H1 (cell line): ENCODE results near the gene ZCWPW2. TPM values are rescaled to one million over a fixed set of nuclear protein-coding genes. Genes with fewer than 3 reads are reported as not detected.

Source experiments
- CTCF ChIA-PET: fragments of 300-600 bp; sonication (Branson Sonifier 250); formaldehyde crosslinking; loops from one replicate; lab custom pipeline; 2021; ENCODE audit not compliant: partially characterized antibody; lab: Charles Lee
- POLR2A ChIA-PET: fragments of 300-600 bp; sonication (Branson Sonifier 250); formaldehyde crosslinking; loops from one replicate; lab custom pipeline; 2021; ENCODE audit warnings: inconsistent platforms; ENCODE audit not compliant: partially characterized antibody; lab: Charles Lee
- DNase-seq, 2 experiments: peaks; one replicate each; pipeline versions ENCODE4 v3.0.0 to v3.0.0-alpha.2; 2010 to 2022; ENCODE audit warnings: low spot score in 2 of 2, low read depth in 1 of 2, mixed read lengths in 1 of 2
- FAIRE-seq: peaks from 2 replicates; lab custom pipeline; 2011; peaks lifted over from hg19 to GRCh38; lab: Jason Lieb, UNC
- H2AFZ ChIP-seq: 2 replicates; pipeline ENCODE4 v1.8.1; 2012; ENCODE audit warnings: low read length, inconsistent platforms
- H2AK5ac ChIP-seq: 2 replicates; pipeline ENCODE4 v1.6.1; 2013; ENCODE audit warnings: low read depth, low read length
- H2BK120ac ChIP-seq: replicated peaks from 2 replicates; pipeline ENCODE3; 2013; ENCODE audit warnings: low read depth, low read length, inconsistent platforms
- H2BK12ac ChIP-seq: 2 replicates; pipeline ENCODE4 v1.6.1; 2013; ENCODE audit warnings: low read depth, low read length
- H2BK15ac ChIP-seq: 2 replicates; pipeline ENCODE4 v1.6.1; 2013; ENCODE audit warnings: low read length
- H2BK20ac ChIP-seq: 2 replicates; pipeline ENCODE4 v1.6.1; 2013; ENCODE audit warnings: low read length
- H2BK5ac ChIP-seq: 2 replicates; pipeline ENCODE4 v1.6.1; 2013; ENCODE audit warnings: low read depth, low read length
- H3K14ac ChIP-seq: 2 replicates; pipeline ENCODE4 v1.6.1; 2013; ENCODE audit warnings: inconsistent platforms; ENCODE audit not compliant: insufficient read length
- H3K18ac ChIP-seq: 2 replicates; pipeline ENCODE4 v1.6.1; 2013; ENCODE audit warnings: low read length; ENCODE audit errors: extremely low read depth
- H3K23ac ChIP-seq: 2 replicates; pipeline ENCODE4 v1.6.1; 2013; ENCODE audit warnings: inconsistent platforms; ENCODE audit not compliant: insufficient read length
- H3K23me2 ChIP-seq: 2 replicates; pipeline ENCODE4 v1.6.1; 2013; ENCODE audit warnings: low read depth, low read length
- H3K27ac ChIP-seq: 2 replicates; pipeline ENCODE4 v1.6.1; 2011; ENCODE audit warnings: low read depth, low read length, inconsistent platforms
- H3K27me3 ChIP-seq, 4 experiments: replicated peaks in 1 of 4; 1 replicate in 1 of 4; 2 replicates in 3 of 4; pipeline versions ENCODE4 v1.6.1 to v1.8.1; 2011 to 2013; ENCODE audit warnings: low read length in 3 of 4, mild to moderate bottlenecking in 3 of 4, inconsistent platforms in 2 of 4, mixed read lengths in 2 of 4, moderate library complexity in 1 of 4; ENCODE audit not compliant: control insufficient read depth in 3 of 4, insufficient read depth in 3 of 4; ENCODE audit errors: extremely low read depth in 1 of 4
- H3K36me3 ChIP-seq, 4 experiments: 2 replicates each; pipeline versions ENCODE4 v1.6.1 to v1.8.1; 2011 to 2013; ENCODE audit warnings: mild to moderate bottlenecking in 4 of 4, low read length in 3 of 4, moderate library complexity in 2 of 4, control low read depth in 1 of 4, inconsistent platforms in 1 of 4; ENCODE audit not compliant: insufficient read depth in 4 of 4, control insufficient read depth in 2 of 4
- H3K4ac ChIP-seq: replicated peaks from 2 replicates; pipeline ENCODE3; 2013; ENCODE audit warnings: low read length, low read depth, mixed read lengths, inconsistent platforms; ENCODE audit not compliant: insufficient read length
- H3K4me1 ChIP-seq, 4 experiments: replicated peaks in 1 of 4; 1 replicate in 1 of 4; 2 replicates in 3 of 4; pipeline versions ENCODE4 v1.6.1 to v1.8.1; 2011 to 2013; ENCODE audit warnings: low read length in 3 of 4, inconsistent platforms in 2 of 4, mixed read lengths in 1 of 4; ENCODE audit not compliant: insufficient read depth in 4 of 4, control insufficient read depth in 3 of 4
- H3K4me2 ChIP-seq, 2 experiments: 2 replicates each; pipeline versions ENCODE4 v1.6.1 to v1.8.1; 2011 to 2013; ENCODE audit warnings: low read depth in 2 of 2, low read length in 2 of 2, control low read depth in 1 of 2, inconsistent platforms in 1 of 2, mild to moderate bottlenecking in 1 of 2; ENCODE audit not compliant: insufficient read depth in 1 of 2
- H3K4me3 ChIP-seq, 4 experiments: fragments of 200-600, 300-600 bp in 1 of 4; sonication (generic), shearing (Covaris generic), sonication (Bioruptor Twin) in 1 of 4; 2 replicates each; pipeline versions ENCODE4 v1.5.1 to v1.8.1; 2011 to 2016; ENCODE audit warnings: low read length in 4 of 4, low read depth in 3 of 4, control low read depth in 2 of 4, inconsistent platforms in 2 of 4, mild to moderate bottlenecking in 2 of 4, mixed read lengths in 1 of 4, moderate library complexity in 1 of 4; ENCODE audit not compliant: insufficient read depth in 2 of 4; ENCODE audit errors: extremely low read depth in 1 of 4
- H3K56ac ChIP-seq: replicated peaks from 2 replicates; pipeline ENCODE3; 2013; ENCODE audit warnings: low read depth, mild to moderate bottlenecking, mixed read lengths, low read length, inconsistent platforms; ENCODE audit not compliant: insufficient read length
- H3K79me1 ChIP-seq: 2 replicates; pipeline ENCODE4 v1.6.1; 2013; ENCODE audit warnings: low read depth, low read length, control low read depth
- H3K79me2 ChIP-seq, 2 experiments: 2 replicates each; pipeline versions ENCODE4 v1.6.1 to v1.8.1; 2012 to 2013; ENCODE audit warnings: low read length in 2 of 2, mild to moderate bottlenecking in 2 of 2, inconsistent platforms in 1 of 2; ENCODE audit not compliant: insufficient read depth in 2 of 2, control insufficient read depth in 1 of 2
- H3K9ac ChIP-seq, 4 experiments: replicated peaks in 1 of 4; 1 replicate in 1 of 4; 2 replicates in 3 of 4; pipeline versions ENCODE4 v1.6.1 to v1.8.1; 2011 to 2013; ENCODE audit warnings: low read depth in 3 of 4, low read length in 3 of 4, control low read depth in 2 of 4, mild to moderate bottlenecking in 2 of 4, moderate library complexity in 2 of 4, inconsistent platforms in 1 of 4; ENCODE audit errors: extremely low read depth in 1 of 4
- H3K9me3 ChIP-seq, 2 experiments: 2 replicates each; pipeline versions ENCODE4 v1.6.1 to v1.8.1; 2012 to 2013; ENCODE audit warnings: mild to moderate bottlenecking in 2 of 2, moderate library complexity in 2 of 2, control low read depth in 1 of 2, inconsistent platforms in 1 of 2, low read depth in 1 of 2, low read length in 1 of 2, mixed read lengths in 1 of 2; ENCODE audit not compliant: insufficient read depth in 2 of 2
- H4K20me1 ChIP-seq, 2 experiments: replicated peaks in 1 of 2; 2 replicates each; pipeline versions ENCODE3 to v1.8.1; 2011 to 2013; ENCODE audit warnings: inconsistent platforms in 2 of 2, low read length in 2 of 2, mild to moderate bottlenecking in 1 of 2; ENCODE audit not compliant: insufficient read depth in 2 of 2, control insufficient read depth in 1 of 2
- H4K5ac ChIP-seq: 2 replicates; pipeline ENCODE4 v1.6.1; 2013; ENCODE audit warnings: low read length, low read depth, mixed read lengths, inconsistent platforms; ENCODE audit not compliant: insufficient read length
- H4K8ac ChIP-seq: 2 replicates; pipeline ENCODE4 v1.8.0; 2013; ENCODE audit warnings: mild to moderate bottlenecking, moderate library complexity, low read length, inconsistent platforms; ENCODE audit not compliant: insufficient read depth; ENCODE audit errors: extremely low read depth
- H4K91ac ChIP-seq: replicated peaks from 2 replicates; pipeline ENCODE3; 2013; ENCODE audit warnings: low read length, mixed read lengths, inconsistent platforms; ENCODE audit not compliant: insufficient read length
- CREB1 ChIP-seq: IDR thresholded peaks from 2 replicates; pipeline ENCODE4 v1.6.1; 2012; ENCODE audit warnings: inconsistent platforms
- PHF8 ChIP-seq: fragments of 200-600 bp; sonication (generic); conservative IDR thresholded peaks from 2 replicates; pipeline ENCODE4 v1.7.1; 2012; ENCODE audit warnings: low read depth, mild to moderate bottlenecking, inconsistent platforms, low read length, moderate library complexity
- POU5F1 ChIP-seq: IDR thresholded peaks from 2 replicates; pipeline ENCODE4 v1.6.1; 2011; ENCODE audit warnings: low read depth, mild to moderate bottlenecking, low read length, moderate library complexity
- RAD21 ChIP-seq, 2 experiments: IDR thresholded peaks in 1 of 2; conservative IDR thresholded peaks in 1 of 2; 2 replicates each; pipeline ENCODE4 v1.6.1; 2011; ENCODE audit warnings: low read depth in 2 of 2, low read length in 2 of 2, improper control_type of control experiment in 1 of 2, inconsistent platforms in 1 of 2, mild to moderate bottlenecking in 1 of 2, moderate library complexity in 1 of 2
- WGBS, 2 experiments: shearing (Covaris generic) in 1 of 2; methylation state at CpG; one replicate each; pipeline versions ENCODE4 v1.1.6 to v1.1.7; 2013 to 2015; ENCODE audit warnings: low lambda C conversion rate in 2 of 2, mixed read lengths in 2 of 2, inconsistent platforms in 1 of 2, low coverage in 1 of 2, missing lambda C conversion rate in 1 of 2; ENCODE audit not compliant: insufficient replicate concordance in 2 of 2, insufficient coverage in 1 of 2, insufficient read length in 1 of 2; ENCODE audit errors: extremely low coverage in 1 of 2, missing lambda C conversion rate in 1 of 2; 5-methylcytosine and 5-hydroxymethylcytosine counted together
- polyA plus RNA-seq, 7 experiments: library from polyadenylated mRNA; depleted of rRNA in 3 of 7; stranded (reverse) in 5 of 7; unstranded in 2 of 7; fragments of >200 nt in 5 of 7; fragments of 200-250 nt in 2 of 7; gene quantifications; 1 replicate in 5 of 7; 2 replicates in 1 of 7; 4 replicates in 1 of 7; pipeline versions ENCODE4 v1.2.1 to v1.2.3, GENCODE V29; 2011 to 2013; ENCODE audit warnings: missing spikeins in 2 of 7, mixed read lengths in 2 of 7
- total RNA-seq: library from RNA; stranded (reverse); fragmentation: NEBNext Ultra II Directional; extraction: Animal tissue kit (Norgen Biotek cat#: 25700); gene quantifications from 2 replicates; pipeline ENCODE4 v1.2.1, GENCODE V29; 2021
- TF ChIP-seq, protein P1 (sequence below), 3 experiments: IDR thresholded peaks; 1 replicate in 2 of 3; 2 replicates in 1 of 3; pipeline versions ENCODE4 v1.5.1 to v1.6.1; 2011; ENCODE audit warnings: low read length in 3 of 3, mild to moderate bottlenecking in 3 of 3, inconsistent platforms in 2 of 3, low read depth in 1 of 3, moderate library complexity in 1 of 3; ENCODE audit not compliant: insufficient read depth in 1 of 3; ENCODE audit errors: control extremely low read depth in 1 of 3
- TF ChIP-seq, protein P2 (sequence below): IDR thresholded peaks from 2 replicates; pipeline ENCODE4 v1.6.1; 2011; ENCODE audit warnings: low read length, improper control_type of control experiment

Gene ZCWPW2
- total and polyA plus RNA-seq, 2 of the 8 experiments (the other 6 are each of a cell fraction or from before 2014, with no cell fraction given): 0.11 to 0.39 TPM

DNA sequence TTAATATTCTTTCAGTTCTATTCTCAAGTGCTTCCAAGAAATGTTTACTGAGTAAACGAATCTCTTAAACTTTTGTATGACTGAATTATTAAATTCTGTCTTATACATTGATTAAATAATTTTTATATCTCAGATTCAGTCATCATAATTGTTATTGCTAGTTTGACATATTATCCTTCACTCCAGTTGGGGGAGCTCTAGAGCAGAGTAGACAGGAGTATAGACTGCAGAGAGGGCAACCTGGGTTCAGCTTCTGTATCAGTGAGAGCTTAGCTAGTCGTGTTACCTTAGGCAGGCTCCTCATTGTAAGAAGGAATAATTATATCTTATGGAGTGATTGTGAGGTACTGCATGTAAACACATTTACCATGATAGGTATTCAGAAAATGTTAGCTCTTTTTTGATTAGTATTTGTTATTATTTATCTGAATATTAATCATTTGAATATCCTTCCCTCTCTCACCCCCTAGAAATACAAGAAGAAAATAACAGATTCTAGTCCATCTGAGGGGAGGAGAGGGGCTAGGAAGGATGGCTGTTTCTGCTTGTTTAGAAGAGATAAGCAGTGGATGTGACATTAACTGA lies 31.0 kb upstream of the ZCWPW2 start:
- Histone ChIP-seq H3K23me2 (no peaks in the 10 kb centered on the region), H3K23ac (no peak overlapping the region), H4K91ac (no peak overlapping the region), H4K8ac (no peak overlapping the region), H4K5ac (no peak overlapping the region), H3K27ac (no peak overlapping the region), H3K56ac (no peak overlapping the region), H2BK20ac (no peak overlapping the region), H3K4me2 (no peak overlapping the region), H2BK120ac (no peak overlapping the region), H2BK15ac (no peak overlapping the region), H3K14ac (no peak overlapping the region), H3K4ac (no peak overlapping the region), H2AK5ac (no peak overlapping the region), H4K20me1 (peaks cover 0 to 1% of the 10 kb centered on the region in 2 experiments), H3K36me3 (peaks cover 0 to 9% (median 0%) of the 10 kb centered on the region in 4 experiments; a peak in 3 of 8 replicates), H3K4me1 (no peaks in the 10 kb centered on the region), H3K18ac (no peak overlapping the region), H3K4me3 (no peak overlapping the region), H2BK5ac (no peak overlapping the region), H3K9ac (no peak overlapping the region), H2AFZ (no peak overlapping the region), H2BK12ac (no peak overlapping the region), H3K79me1 (no peaks in the 10 kb centered on the region), H3K79me2 (no peaks in the 10 kb centered on the region), H3K27me3 (no peaks in the 10 kb centered on the region), H3K9me3 (no peaks in the 10 kb centered on the region)
- ChIA-PET POLR2A (no interaction called here), CTCF (interaction anchor here (0.6 to 1.2 kb wide), 14 partner anchors 10 to 606 kb away, joined by 3 to 17 read pairs (median 4); no protein-coding TSS in a partner anchor)
- TF ChIP-seq, protein P1, sequence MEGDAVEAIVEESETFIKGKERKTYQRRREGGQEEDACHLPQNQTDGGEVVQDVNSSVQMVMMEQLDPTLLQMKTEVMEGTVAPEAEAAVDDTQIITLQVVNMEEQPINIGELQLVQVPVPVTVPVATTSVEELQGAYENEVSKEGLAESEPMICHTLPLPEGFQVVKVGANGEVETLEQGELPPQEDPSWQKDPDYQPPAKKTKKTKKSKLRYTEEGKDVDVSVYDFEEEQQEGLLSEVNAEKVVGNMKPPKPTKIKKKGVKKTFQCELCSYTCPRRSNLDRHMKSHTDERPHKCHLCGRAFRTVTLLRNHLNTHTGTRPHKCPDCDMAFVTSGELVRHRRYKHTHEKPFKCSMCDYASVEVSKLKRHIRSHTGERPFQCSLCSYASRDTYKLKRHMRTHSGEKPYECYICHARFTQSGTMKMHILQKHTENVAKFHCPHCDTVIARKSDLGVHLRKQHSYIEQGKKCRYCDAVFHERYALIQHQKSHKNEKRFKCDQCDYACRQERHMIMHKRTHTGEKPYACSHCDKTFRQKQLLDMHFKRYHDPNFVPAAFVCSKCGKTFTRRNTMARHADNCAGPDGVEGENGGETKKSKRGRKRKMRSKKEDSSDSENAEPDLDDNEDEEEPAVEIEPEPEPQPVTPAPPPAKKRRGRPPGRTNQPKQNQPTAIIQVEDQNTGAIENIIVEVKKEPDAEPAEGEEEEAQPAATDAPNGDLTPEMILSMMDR (IDR thresholded peaks at IDR 0.05; ENCODE audit: control extremely low read depth in 1 of 3, insufficient read depth in 1 of 3, low read depth in 1 of 3, low read length in 3 of 3): peak in 2 of 3 experiments; percentile 52 to 61; a peak in 3 of 4 replicates
- TF ChIP-seq RAD21 (IDR thresholded peaks at IDR 0.05 in 1 of 2, conservative IDR thresholded peaks at IDR 0.05 in 1 of 2; ENCODE audit: low read depth in 2 of 2, low read length in 2 of 2) (peak; percentile 52 to 59), CREB1 (no peak), POU5F1 (no peak), PHF8 (no peak)
- TF ChIP-seq, protein P2, sequence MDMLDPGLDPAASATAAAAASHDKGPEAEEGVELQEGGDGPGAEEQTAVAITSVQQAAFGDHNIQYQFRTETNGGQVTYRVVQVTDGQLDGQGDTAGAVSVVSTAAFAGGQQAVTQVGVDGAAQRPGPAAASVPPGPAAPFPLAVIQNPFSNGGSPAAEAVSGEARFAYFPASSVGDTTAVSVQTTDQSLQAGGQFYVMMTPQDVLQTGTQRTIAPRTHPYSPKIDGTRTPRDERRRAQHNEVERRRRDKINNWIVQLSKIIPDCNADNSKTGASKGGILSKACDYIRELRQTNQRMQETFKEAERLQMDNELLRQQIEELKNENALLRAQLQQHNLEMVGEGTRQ: no peak
- WGBS, 2 experiments: 45% methylated on average over 2 of the region's 2 CpGs; no CpG with 5 or more reads in 1 of the 2 experiments
- FAIRE-seq (no peak), DNase-seq (no peak)
